GM18498 (cell line): ENCODE measurements around the gene P2RY8.
"Not testable (repeated sequence)": the region's sequence is repeated elsewhere in the genome, so short reads cannot be mapped to it uniquely, and the experiment has no call there.

Source experiments
- ATAC-seq: cut with Tn5 transposase; IDR thresholded peaks from one replicate; pipeline ENCODE4 v1.9.1; 2021; ENCODE audit warnings: mild to moderate bottlenecking, moderate library complexity; ENCODE audit not compliant: unreplicated experiment

Gene P2RY8

GRCh38 chrX:1488745-1489144 lies 48.2 kb downstream of the P2RY8 start:
- ATAC-seq = no peak

GRCh38 chrX:1488141-1488540 lies 48.8 kb downstream of the P2RY8 start:
- ATAC-seq = no peak

DNA sequence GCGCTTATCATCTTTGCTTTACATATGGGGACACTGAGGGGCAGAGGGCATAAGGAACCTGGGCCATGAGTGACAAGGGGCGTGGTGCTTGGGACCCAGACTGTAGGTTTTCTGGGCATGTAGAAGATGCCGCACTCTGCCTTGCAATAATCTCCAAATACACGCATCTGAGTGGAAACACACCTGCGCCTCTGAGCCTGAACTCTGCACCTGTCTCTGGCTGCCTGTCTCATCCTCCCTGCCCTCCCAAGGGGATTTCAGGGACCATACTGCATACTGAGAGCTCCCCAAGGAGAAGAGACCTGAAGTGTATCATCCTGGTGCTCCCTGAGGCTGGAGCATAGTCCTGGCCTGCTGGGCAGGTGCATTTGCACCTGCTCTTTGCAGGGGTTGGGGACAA lies 49.6 kb downstream of the P2RY8 start:
- ATAC-seq = no peak

DNA sequence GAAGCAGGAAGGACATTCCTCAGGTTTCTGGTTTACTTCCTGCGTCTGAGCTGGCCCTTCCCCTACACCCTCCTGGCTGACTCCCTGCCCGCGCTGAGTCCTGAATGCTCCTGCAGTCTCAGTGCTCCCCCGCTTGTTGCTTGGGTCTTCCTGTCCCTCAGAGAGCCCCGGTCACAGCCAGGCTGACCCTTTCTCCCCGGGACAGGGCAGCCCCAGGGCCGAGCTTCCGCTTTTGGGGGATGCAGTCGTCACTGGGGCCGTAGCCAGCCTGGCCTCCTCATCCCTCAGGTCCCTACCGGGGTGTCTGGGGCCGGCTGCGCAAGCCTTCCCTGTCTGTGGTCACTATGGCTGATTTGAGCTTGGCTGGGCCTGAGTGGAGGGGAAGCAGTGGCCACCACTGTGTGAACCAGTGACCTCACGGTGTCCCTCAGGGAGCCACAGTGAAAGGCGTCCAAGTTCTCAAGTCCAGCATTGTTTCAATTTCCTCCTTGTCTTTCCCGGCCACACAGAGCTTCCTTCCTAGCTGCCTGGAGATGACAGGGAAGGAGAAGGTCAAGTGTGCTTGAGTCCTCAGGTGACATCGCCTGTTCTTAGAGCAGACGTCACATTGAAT lies 50.1 kb downstream of the P2RY8 start:
- ATAC-seq = no peak

- no peak for ATAC-seq
These were observed 50.8 kb downstream of the P2RY8 start for GRCh38 chrX:1486177-1486576.

GRCh38 chrX:1485033-1485432 lies 52.0 kb downstream of the P2RY8 start:
- ATAC-seq = no peak

- ATAC-seq = no peak
These were observed 52.4 kb downstream of the P2RY8 start for GRCh38 chrX:1484638-1485019.

DNA sequence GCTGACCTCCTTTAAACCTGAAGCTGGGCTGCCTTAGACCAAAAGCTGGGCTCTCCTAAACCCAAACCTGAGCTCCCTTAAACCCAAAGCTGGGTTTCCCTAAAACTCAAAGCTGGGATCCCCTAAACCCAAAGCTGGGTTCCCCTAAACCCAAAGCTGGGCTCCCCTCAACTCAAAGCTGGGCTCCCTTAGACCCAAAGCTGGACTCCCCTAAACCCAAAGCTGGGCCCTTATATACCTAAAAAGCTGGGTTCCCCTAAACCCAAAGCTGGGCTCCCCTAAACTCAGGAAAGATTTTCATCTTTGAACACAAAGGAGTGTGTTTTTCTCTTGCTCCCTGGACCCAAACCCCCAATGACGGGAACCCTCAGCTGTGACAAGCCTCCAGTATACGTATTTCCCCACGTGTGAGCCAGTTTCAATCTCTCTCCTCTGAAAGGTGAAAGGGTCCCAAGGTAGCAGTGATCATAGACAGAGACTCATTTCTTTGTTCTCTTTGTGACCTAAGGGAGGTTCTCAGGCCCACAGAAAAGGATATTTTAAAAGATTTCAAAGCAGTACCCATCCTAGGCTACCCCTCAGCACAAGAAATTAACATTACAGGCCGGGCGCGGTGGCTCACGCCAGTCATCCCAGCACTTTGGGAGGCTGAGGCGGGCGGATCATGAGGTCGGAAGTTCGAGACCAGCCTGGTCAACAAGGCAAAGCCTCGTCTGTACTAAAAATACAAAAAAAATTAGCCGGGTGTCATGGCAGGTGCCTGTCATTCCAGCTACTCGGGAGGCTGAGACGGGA lies 52.9 kb downstream of the P2RY8 start:
- peak; percentile 60 for ATAC-seq

DNA sequence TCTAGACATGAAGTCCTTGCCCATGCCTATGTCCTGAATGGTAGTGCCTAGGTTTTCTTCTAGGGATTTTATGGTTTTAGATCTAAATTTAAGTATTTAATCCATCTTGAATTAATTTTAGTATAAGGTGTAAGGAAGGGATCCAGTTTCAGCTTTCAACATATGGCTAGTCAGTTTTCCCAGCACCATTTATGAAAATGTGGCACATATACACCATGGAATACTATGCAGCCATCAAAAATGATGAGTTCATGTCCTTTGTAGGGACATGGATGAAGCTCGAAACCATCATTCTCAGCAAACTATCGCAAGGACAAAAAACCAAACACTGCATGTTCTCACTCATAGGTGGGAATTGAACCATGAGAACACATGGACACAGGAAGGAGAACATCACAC lies 54.5 kb downstream of the P2RY8 start:
- not testable (repeated sequence) for ATAC-seq

DNA sequence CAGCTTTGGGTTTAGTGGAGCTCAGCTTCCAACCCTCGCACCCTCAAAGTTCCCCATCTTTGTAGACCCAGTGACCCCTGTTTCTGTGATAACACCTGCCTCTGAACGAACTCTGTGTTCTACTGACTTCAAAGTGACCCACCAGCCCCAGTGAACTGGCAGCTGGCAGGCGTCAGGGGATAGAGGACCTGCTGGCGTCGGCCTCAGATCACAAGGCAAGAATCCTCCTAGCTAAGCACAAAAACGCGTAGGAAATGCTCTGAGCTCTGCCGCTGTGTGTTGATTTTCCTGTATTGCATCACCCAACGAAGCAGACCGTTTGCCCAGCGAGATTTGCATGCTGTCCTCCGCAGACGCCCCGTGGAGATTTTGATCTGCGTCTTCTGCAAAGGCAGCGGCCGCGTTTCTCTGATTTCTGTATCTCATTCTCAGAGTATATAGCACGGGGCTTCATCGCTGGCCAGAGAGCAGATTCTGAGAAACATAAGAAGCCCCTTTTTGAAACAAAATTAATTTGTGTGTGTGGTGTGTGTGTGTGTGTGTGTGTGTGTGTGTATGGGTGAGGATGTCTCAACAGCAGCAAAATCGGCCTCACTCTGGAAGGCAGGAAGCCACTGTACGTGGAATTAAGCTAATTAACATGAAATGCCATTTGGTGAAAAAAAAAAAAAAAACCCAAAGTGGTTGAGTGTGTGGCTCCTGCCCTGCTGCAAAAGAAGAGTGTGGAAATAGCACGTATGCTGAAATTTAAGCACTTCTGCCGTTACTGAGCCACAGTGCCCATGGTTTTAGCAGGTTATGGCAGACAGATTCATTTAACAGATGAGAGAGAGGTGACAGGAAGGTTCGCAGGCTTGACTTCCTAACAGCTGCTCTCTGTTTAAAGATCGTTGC lies 55.1 kb downstream of the P2RY8 start:
- peak; percentile 60 for ATAC-seq

GRCh38 chrX:1480082-1480785 lies 56.8 kb downstream of the P2RY8 start:
- ATAC-seq = no peak

DNA sequence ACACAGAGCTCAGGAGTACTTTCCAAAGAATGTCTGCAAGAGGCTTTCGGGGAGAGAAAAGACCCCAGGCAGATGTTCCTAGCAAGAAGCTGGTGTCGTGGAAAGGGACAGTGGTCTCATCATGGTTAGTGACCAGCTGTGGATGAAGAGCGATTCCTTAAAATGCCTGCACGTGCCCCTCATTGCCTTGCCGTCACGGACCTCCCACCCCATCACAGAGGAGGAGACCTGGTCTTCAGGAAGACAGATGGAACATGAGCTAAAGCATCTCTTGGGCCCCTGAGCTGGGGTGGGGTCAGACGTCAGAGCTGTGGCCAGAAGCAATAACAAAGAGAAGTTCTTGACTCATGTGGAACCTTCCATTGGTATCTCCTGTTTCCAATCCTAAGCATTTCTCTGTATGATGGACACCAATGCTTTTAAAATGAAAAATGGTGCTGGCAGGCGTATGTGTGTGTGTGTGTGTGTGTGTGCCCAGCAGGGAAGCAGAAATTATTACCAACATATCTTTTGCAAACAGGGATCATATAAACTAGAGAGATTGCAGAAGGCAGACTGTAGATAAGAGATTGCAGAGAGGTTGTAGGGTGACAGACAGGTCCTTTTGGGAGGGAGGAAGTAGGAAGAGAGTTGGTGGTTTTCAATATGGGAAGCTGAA lies 59.1 kb downstream of the P2RY8 start:
- ATAC-seq = no peak

DNA sequence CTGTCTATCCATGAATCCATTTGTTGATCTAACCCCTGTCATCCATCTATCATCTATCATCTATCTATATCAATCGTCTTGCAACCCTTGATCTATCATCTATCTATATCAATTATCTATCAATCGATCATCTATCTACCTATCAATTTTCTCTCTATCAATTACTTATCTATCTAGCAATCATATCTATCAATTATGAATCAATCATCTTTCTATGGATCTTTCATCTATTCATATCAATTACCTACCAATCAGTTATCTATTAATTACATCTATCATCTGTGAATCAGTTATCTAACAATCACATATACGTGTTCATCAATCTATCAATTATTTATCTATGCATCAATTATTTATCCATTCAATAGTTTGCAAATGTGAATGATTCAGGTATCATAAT lies 59.8 kb downstream of the P2RY8 start:
- no peak for ATAC-seq

- ATAC-seq = no peak
These were observed 60.3 kb downstream of the P2RY8 start for GRCh38 chrX:1476682-1477081.

DNA sequence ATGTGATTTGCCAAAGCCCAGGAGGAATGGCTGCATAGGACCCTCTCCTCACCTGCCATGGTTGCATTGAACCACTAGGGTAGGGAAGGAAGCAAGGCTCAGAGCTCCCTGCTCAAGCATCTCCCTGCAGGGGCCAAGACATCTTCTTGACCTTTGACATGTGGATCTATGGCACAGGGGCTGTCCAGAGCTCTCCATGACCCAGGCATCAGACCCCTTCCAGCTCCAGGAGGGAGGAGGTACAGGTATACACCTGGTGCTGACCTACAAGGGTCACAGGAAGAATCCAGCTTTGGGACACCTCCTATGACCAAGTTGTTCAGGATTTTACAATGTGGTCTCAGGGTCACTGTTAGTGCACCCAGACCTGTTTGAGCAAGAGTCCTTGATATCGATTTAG lies 61.1 kb downstream of the P2RY8 start:
- ATAC-seq = no peak

DNA sequence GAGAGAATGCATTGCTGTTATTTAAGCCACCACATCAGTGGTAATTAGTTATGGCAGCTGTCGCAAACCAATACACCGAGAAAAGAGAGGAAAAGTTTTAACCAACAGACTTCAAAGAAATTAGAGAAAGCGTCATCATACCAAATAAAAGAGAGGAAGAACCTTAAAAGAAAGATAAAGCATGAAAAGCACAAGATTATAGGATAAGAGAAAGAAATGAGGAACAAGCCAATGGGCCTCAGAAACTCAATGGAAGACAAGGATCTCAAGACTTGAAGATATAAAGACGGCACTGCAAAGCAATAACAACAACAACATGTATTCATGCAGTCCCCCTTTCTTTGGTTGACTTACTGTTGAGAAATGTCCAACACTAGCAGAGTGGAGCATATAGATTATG lies 61.5 kb downstream of the P2RY8 start:
- ATAC-seq = no peak

- not testable (repeated sequence) for ATAC-seq
These were observed 62.4 kb downstream of the P2RY8 start for GRCh38 chrX:1474593-1474992.

DNA sequence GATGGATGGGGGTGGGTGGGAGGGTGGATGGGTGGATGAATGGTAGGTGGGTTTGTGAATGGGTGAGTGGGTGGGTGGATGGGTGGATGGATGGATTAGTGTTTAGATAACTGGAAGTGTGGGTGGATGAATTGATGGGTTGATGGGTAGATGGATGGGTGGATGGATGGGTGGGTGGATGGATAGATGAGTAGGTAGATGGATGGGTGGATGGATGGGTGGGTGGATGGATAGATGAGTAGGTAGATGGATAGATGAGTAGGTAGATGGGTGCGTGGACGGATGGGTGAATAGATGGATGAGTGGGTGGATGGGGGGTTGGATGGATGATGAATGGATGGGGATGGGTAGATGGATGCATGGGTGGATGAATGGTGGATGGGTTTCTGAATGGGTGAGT lies 64.0 kb downstream of the P2RY8 start:
- no peak for ATAC-seq

- ATAC-seq = peak; percentile 48
These were observed 68.7 kb downstream of the P2RY8 start for GRCh38 chrX:1468250-1468772.

- peak; percentile 57 for ATAC-seq
These were observed 69.9 kb downstream of the P2RY8 start for GRCh38 chrX:1466971-1467561.
